ENCODE measurements around the gene DYTN.

The DYTN gene

GRCh38 chr2:206718296-206718695, at the start of gene DYTN:
DYTN (minus strand) TSS chr2:206718396; CDS start chr2:206718279, 117 bp downstream.
- peaks cover 25 to 32% of the 10 kb centered on the region in 2 donors for H3K27me3 Mint-ChIP-seq
- ATAC-seq (replicated peaks) (no peak), DNase-seq (no peak)
- H3K36me3 Mint-ChIP-seq, result peaks cover 0 to 3% of the 10 kb centered on the region in 2 donors
- peaks cover 6 to 9% of the 10 kb centered on the region in 2 donors for H3K4me1 Mint-ChIP-seq
- peaks cover 0 to 5% of the 10 kb centered on the region in 2 donors for H3K9me3 Mint-ChIP-seq
- H3K4me3 Mint-ChIP-seq, result no peak within 1 kb of the TSS
- no peak within 1 kb of the TSS for H3K27ac Mint-ChIP-seq

- ATAC-seq (replicated peaks), result no peak
- DNase-seq, result no peak
- peaks cover 7 to 16% of the 10 kb centered on the region in 2 donors for H3K36me3 Mint-ChIP-seq
- H3K4me3 Mint-ChIP-seq, result peak overlapping the region; percentile 90 to 93
- H3K27ac Mint-ChIP-seq, result peak overlapping the region; percentile 98
- H3K9me3 Mint-ChIP-seq, result no peaks in the 10 kb centered on the region
- H3K4me1 Mint-ChIP-seq, result peaks cover 16 to 30% of the 10 kb centered on the region in 2 donors
- no peaks in the 10 kb centered on the region for H3K27me3 Mint-ChIP-seq
Measured at GRCh38 chr2:206766057-206766930, 48.1 kb upstream of the DYTN start.

DNA sequence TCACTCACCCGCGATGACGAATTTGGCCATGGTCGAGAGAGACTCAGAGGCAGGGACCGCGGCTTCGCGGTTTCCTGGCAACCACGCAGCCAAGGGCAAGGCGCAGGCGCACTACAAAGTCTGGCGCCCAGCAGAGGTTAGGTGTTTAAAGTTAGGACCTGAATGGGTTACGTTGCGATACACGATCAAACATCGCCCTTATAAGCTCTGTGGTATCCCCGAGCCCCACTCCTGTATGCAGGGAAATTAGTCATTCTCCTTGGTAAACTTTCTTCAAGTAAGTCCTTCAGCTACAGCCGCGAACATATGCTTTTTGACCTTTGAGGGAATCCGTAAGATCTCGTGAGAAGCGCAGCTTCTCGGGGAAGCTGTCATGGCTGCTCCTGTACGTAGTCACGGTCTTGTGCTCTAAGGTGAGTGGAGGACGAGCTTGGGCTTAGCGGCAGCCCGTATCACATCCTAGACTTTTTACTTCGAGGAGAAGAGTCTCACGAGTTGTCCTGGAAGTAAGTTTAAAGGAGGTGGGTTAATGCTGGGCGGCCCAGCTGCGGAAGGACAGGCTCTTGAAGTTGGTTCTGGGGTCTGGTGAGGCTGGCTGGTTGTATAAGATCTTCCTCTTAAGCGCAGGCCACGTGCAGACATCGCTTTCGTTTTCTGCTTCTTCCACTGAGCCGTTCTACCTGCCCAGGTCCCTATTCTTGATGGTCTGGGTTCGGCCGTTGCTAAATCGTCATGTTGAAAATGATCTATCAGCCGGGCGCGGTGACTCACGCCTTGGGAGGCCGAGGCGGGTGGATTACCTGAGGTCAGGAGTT, 47.3 kb upstream of the DYTN start, which contains the start of the genes FASTKD2 and MDH1B:
Gene FASTKD2 (plus strand): TSS at position 365 of the 815 bp plus-strand sequence. CDS start 1,088 bp downstream, outside the sequence.
Gene MDH1B (minus strand): TSS at position 87 of the 815 bp plus-strand sequence. CDS start 57 bp downstream, at position 30.
- H3K27ac Mint-ChIP-seq, result peak within 1 kb of the TSS; percentile 98
- H3K27me3 Mint-ChIP-seq, result no peaks in the 10 kb centered on the region
- H3K4me3 Mint-ChIP-seq, result peak within 1 kb of the TSS; percentile 90 to 93
- peaks cover 7 to 16% of the 10 kb centered on the region in 2 donors for H3K36me3 Mint-ChIP-seq
- DNase-seq (peak; percentile 87), ATAC-seq (replicated peaks) (peak; percentile 91 to 93)
- H3K4me1 Mint-ChIP-seq, result peaks cover 16 to 30% of the 10 kb centered on the region in 2 donors
- H3K9me3 Mint-ChIP-seq, result no peaks in the 10 kb centered on the region

DNA sequence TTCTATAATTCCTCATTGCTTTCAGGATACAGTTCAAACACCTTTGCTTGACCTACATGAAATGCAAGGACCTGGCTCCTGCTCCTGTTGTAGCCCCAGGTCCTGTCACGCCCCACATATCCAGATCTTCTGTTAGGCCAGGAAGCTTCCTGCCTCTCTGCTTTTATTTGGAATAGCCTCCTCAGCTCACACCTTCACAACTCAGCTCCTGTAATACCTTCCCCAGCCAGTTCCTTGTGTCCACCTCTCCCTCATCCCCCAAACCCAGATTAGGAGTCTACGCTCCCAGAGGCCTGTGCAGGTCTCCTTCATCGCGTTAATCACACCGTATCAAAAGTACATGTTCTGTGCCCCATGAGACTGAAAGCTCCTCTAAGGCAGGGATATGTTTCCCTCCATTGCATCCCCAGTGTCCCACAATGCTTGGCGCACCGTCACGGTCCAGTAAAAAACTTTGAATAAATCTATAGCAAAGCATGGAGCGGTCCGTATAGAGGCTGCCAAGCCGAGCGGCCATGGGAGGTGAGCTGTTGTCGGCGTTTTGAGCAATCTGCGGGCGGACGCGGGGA, 46.6 kb upstream of the DYTN start:
- Mint-ChIP-seq H3K9me3 (no peaks in the 10 kb centered on the region), H3K4me1 (peaks cover 16 to 30% of the 10 kb centered on the region in 2 donors), H3K36me3 (peaks cover 7 to 13% of the 10 kb centered on the region in 2 donors), H3K4me3 (peak overlapping the region; percentile 90 to 93), H3K27ac (peak overlapping the region; percentile 98), H3K27me3 (no peaks in the 10 kb centered on the region)
- DNase-seq (no peak), ATAC-seq (replicated peaks) (peak in 1 of 2 donors; percentile 61)

- Mint-ChIP-seq H3K9me3 (peaks cover 2 to 3% of the 10 kb centered on the region in 2 donors), H3K27ac (no peak overlapping the region), H3K4me3 (no peak overlapping the region), H3K36me3 (no peaks in the 10 kb centered on the region), H3K4me1 (no peaks in the 10 kb centered on the region), H3K27me3 (peaks cover 32 to 37% of the 10 kb centered on the region in 2 donors)
- DNase-seq (no peak), ATAC-seq (replicated peaks) (no peak)
Measured at GRCh38 chr2:206756816-206757215, 38.6 kb upstream of the DYTN start.

GRCh38 chr2:206740800-206741199, 22.6 kb upstream of the DYTN start:
- no peak overlapping the region for H3K4me3 Mint-ChIP-seq
- no peaks in the 10 kb centered on the region for H3K9me3 Mint-ChIP-seq
- peaks cover 0 to 2% of the 10 kb centered on the region in 2 donors for H3K4me1 Mint-ChIP-seq
- no peak for ATAC-seq (replicated peaks)
- H3K36me3 Mint-ChIP-seq, result no peaks in the 10 kb centered on the region
- H3K27me3 Mint-ChIP-seq, result peaks cover 26 to 33% of the 10 kb centered on the region in 2 donors
- DNase-seq, result no peak
- no peak overlapping the region for H3K27ac Mint-ChIP-seq

DNA sequence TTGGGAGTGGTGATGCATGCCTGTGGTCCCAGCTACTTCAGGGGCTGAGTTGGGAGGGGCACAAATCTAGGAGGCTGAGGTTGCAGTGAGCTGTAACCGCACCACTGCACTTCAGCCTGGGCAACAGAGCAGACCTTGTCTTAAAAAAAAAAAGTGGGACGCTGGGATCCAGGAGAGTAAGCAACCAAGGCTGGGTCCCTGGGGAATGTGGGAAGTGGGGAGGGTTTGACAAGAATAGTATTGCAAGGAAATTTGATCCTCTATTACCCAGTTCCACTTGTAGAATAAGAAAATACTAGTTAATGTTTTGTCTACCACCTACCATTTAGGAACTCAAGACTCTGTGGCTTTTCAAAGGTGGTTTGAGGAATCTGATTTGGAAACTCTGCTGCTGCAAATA, 21.1 kb upstream of the DYTN start:
- no peaks in the 10 kb centered on the region for H3K9me3 Mint-ChIP-seq
- peaks cover 28 to 30% of the 10 kb centered on the region in 2 donors for H3K27me3 Mint-ChIP-seq
- no peak overlapping the region for H3K27ac Mint-ChIP-seq
- H3K4me1 Mint-ChIP-seq, result peaks cover 0 to 2% of the 10 kb centered on the region in 2 donors
- H3K36me3 Mint-ChIP-seq, result no peaks in the 10 kb centered on the region
- no peak overlapping the region for H3K4me3 Mint-ChIP-seq
- no peak for DNase-seq
- ATAC-seq (replicated peaks), result no peak

GRCh38 chr2:206736935-206737334, 18.7 kb upstream of the DYTN start:
- H3K4me3 Mint-ChIP-seq, result no peak overlapping the region
- H3K27ac Mint-ChIP-seq, result no peak overlapping the region
- no peak for DNase-seq
- peaks cover 0 to 2% of the 10 kb centered on the region in 2 donors for H3K4me1 Mint-ChIP-seq
- no peak for ATAC-seq (replicated peaks)
- no peaks in the 10 kb centered on the region for H3K36me3 Mint-ChIP-seq
- no peaks in the 10 kb centered on the region for H3K9me3 Mint-ChIP-seq
- peaks cover 11 to 17% of the 10 kb centered on the region in 2 donors for H3K27me3 Mint-ChIP-seq

- no peaks in the 10 kb centered on the region for H3K36me3 Mint-ChIP-seq
- H3K4me1 Mint-ChIP-seq, result no peaks in the 10 kb centered on the region
- no peak overlapping the region for H3K27ac Mint-ChIP-seq
- no peaks in the 10 kb centered on the region for H3K9me3 Mint-ChIP-seq
- H3K4me3 Mint-ChIP-seq, result no peak overlapping the region
- ATAC-seq (replicated peaks) (no peak), DNase-seq (no peak)
- H3K27me3 Mint-ChIP-seq, result peaks cover 23 to 31% of the 10 kb centered on the region in 2 donors
Measured at GRCh38 chr2:206733341-206733740, 15.1 kb upstream of the DYTN start.

- peaks cover 39 to 41% of the 10 kb centered on the region in 2 donors for H3K27me3 Mint-ChIP-seq
- peaks cover 0 to 2% of the 10 kb centered on the region in 2 donors for H3K4me1 Mint-ChIP-seq
- DNase-seq (no peak), ATAC-seq (replicated peaks) (no peak)
- peaks cover 0 to 2% of the 10 kb centered on the region in 2 donors for H3K9me3 Mint-ChIP-seq
- H3K4me3 Mint-ChIP-seq, result no peak overlapping the region
- no peak overlapping the region for H3K27ac Mint-ChIP-seq
- H3K36me3 Mint-ChIP-seq, result no peaks in the 10 kb centered on the region
Measured at GRCh38 chr2:206728277-206729199, 10.3 kb upstream of the DYTN start.

- Mint-ChIP-seq H3K36me3 (peaks cover 0 to under 1% of the 10 kb centered on the region in 2 donors), H3K4me3 (no peak overlapping the region), H3K27me3 (peaks cover 39 to 41% of the 10 kb centered on the region in 2 donors), H3K27ac (no peak overlapping the region), H3K4me1 (peaks cover 0 to 2% of the 10 kb centered on the region in 2 donors), H3K9me3 (peaks cover 0 to 2% of the 10 kb centered on the region in 2 donors)
- ATAC-seq (replicated peaks), result no peak
- no peak for DNase-seq
Measured at GRCh38 chr2:206727287-206727686, 9.1 kb upstream of the DYTN start.

DNA sequence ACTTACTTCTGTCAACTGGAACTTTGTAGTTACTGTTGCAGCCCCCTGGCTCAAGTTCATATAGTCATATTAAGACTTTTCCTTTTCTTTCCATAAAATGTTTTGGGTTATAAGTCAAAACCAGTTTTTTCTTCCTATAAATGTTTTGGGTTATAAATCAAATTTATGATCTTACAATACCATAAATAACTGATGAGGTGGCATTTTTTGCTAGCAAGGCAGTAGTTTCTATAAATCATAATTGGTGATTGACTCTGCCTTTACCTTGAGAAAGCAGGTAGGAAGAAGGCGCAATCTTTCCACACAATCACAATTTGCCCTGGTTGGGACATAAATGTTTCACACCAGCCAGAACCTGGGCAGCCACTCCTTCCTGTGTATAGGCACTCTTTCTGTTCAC, 5.1 kb upstream of the DYTN start:
- no peak overlapping the region for H3K27ac Mint-ChIP-seq
- no peak for DNase-seq
- H3K36me3 Mint-ChIP-seq, result peaks cover 0 to 3% of the 10 kb centered on the region in 2 donors
- ATAC-seq (replicated peaks), result no peak
- peaks cover 0 to 7% of the 10 kb centered on the region in 2 donors for H3K9me3 Mint-ChIP-seq
- H3K4me1 Mint-ChIP-seq, result peaks cover 0 to 4% of the 10 kb centered on the region in 2 donors
- H3K27me3 Mint-ChIP-seq, result peaks cover 24 to 27% of the 10 kb centered on the region in 2 donors
- H3K4me3 Mint-ChIP-seq, result no peak overlapping the region
